GM19395 (cell line): ENCODE measurements around the gene NPY4R.
"Not testable (repeated sequence)": the region's sequence is repeated elsewhere in the genome, so short reads cannot be mapped to it uniquely, and the experiment has no call there.

Experiments
- ATAC-seq: cut with Tn5 transposase; IDR thresholded peaks from one replicate; pipeline ENCODE4 v1.9.1; 2021; ENCODE audit warnings: mild to moderate bottlenecking, moderate library complexity; ENCODE audit not compliant: unreplicated experiment

Gene NPY4R

GRCh38 chr10:46465765-46466164 is at the start of gene NPY4R:
Gene NPY4R (minus strand): TSS chr10:46465958. CDS start chr10:46462635, 3,323 bp downstream.
- not testable (repeated sequence) for ATAC-seq

DNA sequence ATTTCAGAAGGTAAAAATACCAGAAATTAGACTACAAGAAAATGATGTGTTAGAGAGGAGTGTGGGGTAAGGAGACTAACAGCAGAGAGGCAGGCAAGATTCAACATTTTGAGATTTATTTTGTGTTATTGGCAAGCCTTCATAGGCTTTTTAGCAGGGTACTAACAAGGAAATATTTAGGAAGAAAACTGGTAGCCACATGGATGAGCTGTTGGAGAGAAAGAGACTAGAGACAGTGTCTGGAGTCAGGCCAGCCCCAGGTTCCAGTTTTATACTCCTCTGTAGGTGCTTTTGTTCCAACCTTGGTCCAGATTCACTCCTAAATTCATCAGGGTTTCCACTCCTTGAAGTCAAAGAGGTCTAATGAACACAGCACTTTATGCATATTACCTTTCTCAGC is 49.6 kb upstream of the NPY4R start:
- no peak for ATAC-seq

GRCh38 chr10:46514899-46515298 is 49.1 kb upstream of the NPY4R start:
- ATAC-seq = no peak

DNA sequence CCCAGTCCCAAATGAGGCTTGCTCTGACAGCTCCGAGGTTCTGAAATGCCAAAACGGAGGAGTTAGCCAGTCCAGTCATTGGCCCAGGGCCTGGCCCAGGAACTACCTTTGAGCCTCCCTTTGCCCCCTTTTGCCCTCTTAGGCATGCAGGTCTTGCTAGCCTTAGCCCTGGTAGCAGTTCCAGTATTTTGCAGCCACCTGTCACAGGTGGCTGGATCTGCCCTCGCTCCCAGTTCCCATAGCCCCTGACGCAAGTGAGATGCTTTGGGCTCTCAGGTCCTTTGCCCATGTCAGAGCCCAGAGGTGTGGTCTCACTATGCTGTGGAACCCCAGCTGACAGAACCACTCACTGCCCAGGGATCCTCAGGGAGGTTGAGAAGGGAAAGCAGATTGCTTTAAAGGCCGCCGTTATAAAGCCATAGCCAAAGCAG is 48.7 kb upstream of the NPY4R start:
- no peak for ATAC-seq

GRCh38 chr10:46513333-46513732 is 47.6 kb upstream of the NPY4R start:
- not testable (repeated sequence) for ATAC-seq

GRCh38 chr10:46512725-46513124 is 47.0 kb upstream of the NPY4R start:
- ATAC-seq = not testable (repeated sequence)

- not testable (repeated sequence) for ATAC-seq
These were observed 46.2 kb upstream of the NPY4R start for GRCh38 chr10:46512002-46512401.

DNA sequence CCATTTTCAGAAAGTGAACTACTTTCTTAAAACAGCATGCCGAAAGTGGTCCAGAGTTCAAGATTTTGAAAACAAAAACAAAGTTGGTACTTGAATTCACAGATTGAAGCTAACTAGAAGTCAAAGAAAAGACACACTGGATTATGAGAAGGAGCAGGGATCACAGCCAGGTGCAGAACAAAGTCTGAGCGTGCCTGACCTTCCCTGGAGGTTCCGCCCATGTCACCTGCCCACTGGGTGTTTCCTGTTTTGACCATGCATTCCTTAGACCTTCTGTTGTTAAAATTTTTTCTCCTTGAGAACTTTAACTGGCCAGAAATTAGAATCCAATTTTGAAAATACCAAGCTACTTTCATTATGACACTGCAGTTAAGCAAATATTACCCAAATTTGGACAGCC is 34.2 kb upstream of the NPY4R start:
- not testable (repeated sequence) for ATAC-seq

DNA sequence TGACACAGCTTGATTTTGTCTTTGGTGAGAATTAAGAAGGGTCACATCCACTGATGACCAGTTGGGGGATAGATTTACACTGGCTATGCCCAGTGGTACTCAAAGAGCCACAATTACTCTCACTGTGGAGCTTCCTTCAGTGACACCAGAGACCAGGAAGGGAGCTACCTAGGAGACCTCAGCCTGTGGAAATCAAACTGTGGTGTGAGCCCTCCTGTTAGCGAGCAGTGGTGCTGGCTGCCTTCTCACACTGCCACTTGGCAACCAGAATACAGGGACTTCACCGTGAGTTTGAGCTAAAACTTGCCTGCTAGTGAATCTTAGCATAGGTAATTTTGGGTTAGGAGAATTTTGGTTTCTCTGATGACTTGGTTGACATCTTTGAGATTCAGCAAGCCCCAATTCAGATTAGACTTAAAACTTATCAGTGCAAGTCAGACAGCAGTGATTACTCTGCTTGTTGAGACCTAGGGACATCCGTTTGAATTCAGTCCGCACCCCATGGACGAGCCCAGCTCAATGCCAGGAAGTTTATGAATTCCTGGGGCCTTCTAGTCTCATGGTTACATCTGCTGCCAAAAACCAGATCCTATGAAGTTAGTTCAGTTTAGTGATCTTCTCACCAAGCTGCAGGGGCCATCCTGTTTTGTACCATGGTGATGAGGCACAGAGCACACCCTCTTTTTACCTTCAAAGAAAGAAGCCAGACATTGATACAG is 33.4 kb upstream of the NPY4R start:
- ATAC-seq = not testable (repeated sequence)

DNA sequence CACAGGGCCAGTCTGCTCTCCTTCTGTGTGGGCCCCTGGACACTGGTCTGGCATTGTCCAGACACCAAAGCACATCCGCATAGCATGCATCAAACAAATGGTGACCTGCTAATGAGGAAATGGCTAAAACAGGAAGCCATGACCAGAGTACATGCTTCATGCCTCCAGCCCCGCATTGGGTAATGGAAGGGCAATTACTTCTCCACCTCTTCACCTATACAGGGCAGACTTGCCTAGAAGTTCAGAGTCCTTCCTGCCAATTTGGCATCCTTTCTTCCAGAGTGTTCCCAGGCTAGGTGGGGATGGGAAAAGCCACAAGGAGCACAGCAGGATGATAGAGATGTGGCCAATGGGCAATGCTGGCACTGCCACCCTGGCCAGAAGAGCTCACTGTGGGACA is 32.1 kb upstream of the NPY4R start:
- ATAC-seq = not testable (repeated sequence)

DNA sequence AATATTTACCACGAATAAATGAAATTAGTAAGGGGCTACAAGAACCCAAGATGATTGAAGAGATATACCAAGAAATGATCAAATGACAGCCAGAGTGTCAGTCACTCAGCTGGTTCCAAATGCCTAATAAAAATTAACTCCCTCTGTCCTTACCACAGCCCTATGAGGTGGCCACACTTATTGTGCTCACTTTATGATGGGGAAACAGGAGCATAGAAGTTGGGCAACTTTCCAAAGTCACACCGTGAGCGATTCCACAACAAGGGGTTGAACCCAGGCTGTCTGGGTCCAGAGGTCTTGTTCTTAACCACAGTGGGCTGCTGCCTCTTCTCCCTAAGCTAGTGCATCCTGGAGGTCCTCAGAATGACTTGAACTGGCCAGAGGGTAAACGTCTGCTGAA is 31.6 kb upstream of the NPY4R start:
- ATAC-seq = not testable (repeated sequence)

- not testable (repeated sequence) for ATAC-seq
These were observed 25.8 kb upstream of the NPY4R start for GRCh38 chr10:46491364-46492114.

- ATAC-seq = not testable (repeated sequence)
These were observed 24.5 kb upstream of the NPY4R start for GRCh38 chr10:46490285-46490684.

GRCh38 chr10:46486459-46486858 is 20.7 kb upstream of the NPY4R start:
- not testable (repeated sequence) for ATAC-seq

DNA sequence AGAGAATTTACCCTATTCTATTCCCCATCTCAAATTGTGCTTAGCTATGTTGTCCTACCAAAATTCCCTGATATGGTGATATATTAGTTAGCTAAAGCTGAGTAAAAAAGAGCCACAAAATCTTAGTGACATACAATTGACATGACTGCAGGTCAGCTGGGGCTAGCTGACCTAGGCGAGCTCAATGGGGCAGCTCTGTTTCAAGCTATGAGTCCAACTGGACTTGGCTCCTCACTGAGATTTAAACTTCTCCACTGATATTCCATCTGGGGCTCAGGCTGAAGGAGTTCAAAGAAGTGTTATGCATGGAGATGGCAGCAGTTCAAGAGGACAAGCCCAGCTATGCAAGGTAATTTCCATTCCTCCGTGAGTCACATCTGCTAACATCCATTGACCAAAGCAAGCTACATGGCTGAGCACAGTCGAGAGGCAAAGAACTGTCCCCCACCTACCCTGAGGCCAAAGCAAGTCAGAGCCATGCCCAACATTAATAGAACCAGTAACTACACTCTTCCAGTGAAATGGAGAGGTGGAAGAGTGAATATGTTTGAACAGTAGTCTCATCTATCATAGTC is 9.1 kb upstream of the NPY4R start:
- not testable (repeated sequence) for ATAC-seq

- not testable (repeated sequence) for ATAC-seq
These were observed 8.0 kb upstream of the NPY4R start for GRCh38 chr10:46473758-46474157.

GRCh38 chr10:46470134-46470533 is 4.4 kb upstream of the NPY4R start:
- ATAC-seq = not testable (repeated sequence)

GRCh38 chr10:46468119-46468809 is 2.5 kb upstream of the NPY4R start:
- ATAC-seq = not testable (repeated sequence)

- ATAC-seq = not testable (repeated sequence)
These were observed 2.1 kb downstream of the NPY4R start for GRCh38 chr10:46463608-46464007.

- not testable (repeated sequence) for ATAC-seq
These were observed 3.5 kb downstream of the NPY4R start for GRCh38 chr10:46462276-46462675.

DNA sequence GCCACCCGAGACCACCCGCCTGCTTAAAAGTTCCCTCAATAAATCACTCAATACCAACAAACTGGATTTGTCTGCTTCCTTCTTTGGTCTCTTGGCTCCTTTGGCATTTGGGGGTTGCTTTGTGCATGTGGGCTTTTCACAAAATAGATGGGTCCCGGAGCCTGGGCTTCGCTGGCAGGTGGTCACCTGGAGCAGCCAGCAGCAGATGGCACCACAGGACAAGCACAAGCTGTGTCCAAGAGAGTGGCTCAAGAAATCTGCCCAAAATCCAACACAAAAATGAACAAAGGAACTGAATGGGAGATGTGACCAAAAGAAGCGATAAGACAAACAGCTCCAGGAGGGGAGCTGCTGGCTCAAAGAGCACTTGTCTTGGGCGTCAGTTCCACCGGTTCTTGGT is 6.2 kb downstream of the NPY4R start:
- ATAC-seq = not testable (repeated sequence)
